RPMI8226 (cell line): ENCODE data around the gene RBM19.
"Not testable (repeated sequence)": the region's sequence is repeated elsewhere in the genome, so short reads cannot be mapped to it uniquely, and the experiment has no call there.

Experiments
- DNase-seq: peaks from one replicate; pipeline ENCODE4 v3.0.0-alpha.2; 2015

The RBM19 gene

DNA sequence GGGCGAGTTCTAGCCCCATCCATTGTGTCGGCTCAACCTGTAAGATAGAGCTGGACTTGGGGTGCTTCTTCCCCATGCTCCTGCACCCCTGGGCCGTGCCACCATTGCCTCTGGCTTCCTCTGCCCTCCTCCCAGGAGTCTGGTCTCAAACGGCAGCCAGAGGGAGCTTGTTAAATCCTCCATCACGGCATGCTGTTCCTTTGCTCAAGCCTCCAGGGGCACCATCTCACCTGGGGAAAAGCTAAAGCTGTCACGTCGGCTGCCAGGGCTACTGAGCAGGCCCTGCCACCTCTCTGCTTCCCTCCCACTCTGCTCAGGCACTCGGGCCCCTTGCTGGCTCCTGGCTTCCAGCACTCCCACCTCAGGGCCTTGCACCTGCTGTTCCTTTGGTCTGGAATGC, 140.4 kb downstream of the RBM19 start:
- DNase-seq, result no peak

DNA sequence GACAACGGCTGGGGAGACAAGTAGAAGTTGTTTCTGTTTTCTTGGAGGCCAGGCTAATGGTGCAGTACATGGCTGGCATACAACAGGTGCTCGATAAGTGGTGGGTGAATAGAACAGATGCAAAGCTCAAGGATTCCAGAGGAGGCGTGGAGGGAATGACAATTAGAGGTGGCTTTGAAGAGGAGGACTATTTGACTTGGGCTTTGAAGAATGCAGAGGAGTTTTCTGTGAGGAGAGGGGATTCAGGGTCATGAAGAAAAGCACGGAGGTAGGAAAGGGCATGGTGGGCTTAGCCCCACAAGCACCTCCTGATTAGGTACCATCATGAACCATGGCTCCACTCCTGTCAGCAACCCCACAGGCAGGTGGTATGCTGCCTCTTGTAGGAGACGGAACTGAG, 142.3 kb downstream of the RBM19 start:
- no peak for DNase-seq

DNA sequence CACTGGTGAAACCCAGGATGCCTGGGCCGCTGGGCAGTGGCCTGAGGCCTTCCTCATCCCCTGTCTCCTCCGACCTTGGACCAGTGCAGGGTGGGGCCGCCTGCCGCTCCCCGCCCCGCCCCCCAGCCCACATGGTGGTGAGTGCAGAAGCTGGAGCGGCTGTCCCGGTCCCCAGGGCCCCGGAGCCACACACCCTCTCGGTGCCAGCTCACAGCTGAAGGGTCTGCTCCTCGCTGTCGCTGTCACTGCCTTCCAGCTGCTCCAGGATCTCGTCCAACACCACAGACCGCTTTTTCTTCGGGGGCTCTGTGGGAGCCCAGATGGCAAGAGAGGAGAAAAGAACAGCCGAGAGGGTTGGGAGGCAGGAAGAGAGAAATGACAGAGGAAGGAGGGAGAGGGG, 143.1 kb downstream of the RBM19 start:
- no peak for DNase-seq

DNA sequence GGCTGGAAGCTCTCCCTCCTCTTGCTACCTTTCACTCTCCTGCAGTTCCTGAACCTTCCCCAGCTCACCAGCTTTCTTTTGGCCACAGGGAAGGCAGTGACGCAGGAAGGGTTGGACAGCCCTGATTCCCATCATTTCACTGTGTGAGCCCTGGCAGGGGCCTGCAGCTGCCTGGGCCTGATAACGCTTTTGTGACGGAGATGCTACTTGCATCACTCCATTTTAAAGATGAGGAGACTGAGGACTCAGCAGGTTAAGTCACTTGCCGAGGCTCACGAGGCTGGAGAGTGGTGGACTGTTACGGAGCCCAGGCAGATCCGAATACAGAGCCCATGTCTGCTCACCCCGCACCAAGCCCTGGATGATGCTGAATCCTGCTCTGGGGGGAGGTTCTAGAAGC, 145.3 kb downstream of the RBM19 start:
- no peak for DNase-seq

- no peak for DNase-seq
Measured at GRCh38 chr12:113820309-113820708, 145.8 kb downstream of the RBM19 start.

DNA sequence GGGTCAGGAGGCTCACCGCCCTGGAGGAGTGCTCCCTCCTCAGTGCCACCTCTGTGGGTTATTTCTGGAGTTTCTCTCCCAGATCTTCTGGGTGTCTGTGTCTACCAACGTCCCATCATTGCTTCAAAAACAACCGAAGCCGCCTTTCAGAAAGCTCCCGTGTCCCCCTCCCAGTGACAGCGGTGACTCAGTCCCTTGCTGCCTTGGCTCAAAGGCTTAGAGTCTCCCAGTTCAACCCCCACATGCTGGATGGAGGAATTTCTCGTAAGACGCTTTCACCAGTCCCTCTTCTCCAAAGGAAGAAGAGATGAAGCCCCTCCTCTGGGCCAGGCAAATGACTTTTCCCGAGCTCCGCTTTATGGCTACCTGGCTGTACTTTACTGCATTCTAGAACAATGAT, 146.6 kb downstream of the RBM19 start:
- no peak for DNase-seq

GRCh38 chr12:113818833-113819232, 147.3 kb downstream of the RBM19 start:
- no peak for DNase-seq

GRCh38 chr12:113818283-113818682, 147.8 kb downstream of the RBM19 start:
- no peak for DNase-seq

DNA sequence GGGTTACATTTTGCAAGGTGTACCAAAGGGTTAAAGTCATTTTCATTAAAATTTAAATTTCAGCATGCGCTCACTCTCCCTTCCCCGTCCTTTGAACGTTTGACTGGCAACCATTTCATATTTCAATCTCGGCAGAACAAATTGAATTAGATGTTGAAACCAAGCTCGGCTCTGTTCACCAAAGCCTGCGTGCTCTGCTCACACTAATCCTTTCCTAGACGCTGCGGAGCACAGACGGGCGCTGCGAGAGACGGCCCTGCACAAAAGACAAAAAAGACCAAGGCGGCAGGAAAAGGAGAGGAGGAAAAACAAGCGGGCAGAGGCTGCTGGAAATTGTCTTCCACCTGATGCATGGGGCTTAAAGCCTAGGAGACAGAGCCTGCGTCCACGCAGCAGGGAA, 149.3 kb downstream of the RBM19 start:
- DNase-seq, result no peak

DNA sequence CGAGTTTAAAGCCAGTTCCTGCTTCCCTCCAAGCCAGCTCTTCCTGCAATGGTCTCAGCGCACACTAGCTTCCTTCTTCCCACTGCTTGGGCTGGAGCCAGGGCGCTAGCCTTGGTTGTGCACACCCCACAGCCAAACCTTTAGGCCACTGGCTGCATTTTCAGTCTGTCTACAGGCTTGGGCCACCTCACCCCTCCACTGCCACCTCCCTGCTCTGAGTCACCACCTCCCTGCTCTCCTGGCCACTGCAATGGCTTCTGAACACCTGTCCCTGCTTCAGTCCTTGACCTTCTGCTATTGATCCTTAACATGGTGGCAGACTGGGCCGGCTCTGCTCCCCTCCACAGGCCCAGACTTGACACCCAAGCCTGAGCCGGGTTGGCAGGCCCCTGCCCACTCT, 151.1 kb downstream of the RBM19 start:
- DNase-seq, result no peak

DNA sequence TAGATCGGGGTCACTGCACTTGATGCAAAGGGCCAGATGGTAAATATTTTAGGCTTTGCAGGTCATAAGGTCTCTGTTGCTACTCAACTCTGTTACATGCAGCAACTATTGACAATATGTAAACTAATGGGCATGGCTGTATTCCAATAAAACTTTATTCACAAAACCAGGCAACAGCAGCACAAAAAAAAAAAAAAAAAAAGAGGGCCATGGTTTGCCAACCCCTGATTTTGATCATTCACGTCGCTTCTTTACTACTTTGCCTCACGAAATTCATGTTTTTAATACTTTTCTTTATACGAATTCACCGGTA, 152.9 kb downstream of the RBM19 start:
- no peak for DNase-seq

- DNase-seq, result no peak
Measured at GRCh38 chr12:113812411-113813228, 153.5 kb downstream of the RBM19 start.

- not testable (repeated sequence) for DNase-seq
Measured at GRCh38 chr12:113809462-113810220, 156.5 kb downstream of the RBM19 start.

- DNase-seq, result no peak
Measured at GRCh38 chr12:113808095-113808951, 157.8 kb downstream of the RBM19 start.

DNA sequence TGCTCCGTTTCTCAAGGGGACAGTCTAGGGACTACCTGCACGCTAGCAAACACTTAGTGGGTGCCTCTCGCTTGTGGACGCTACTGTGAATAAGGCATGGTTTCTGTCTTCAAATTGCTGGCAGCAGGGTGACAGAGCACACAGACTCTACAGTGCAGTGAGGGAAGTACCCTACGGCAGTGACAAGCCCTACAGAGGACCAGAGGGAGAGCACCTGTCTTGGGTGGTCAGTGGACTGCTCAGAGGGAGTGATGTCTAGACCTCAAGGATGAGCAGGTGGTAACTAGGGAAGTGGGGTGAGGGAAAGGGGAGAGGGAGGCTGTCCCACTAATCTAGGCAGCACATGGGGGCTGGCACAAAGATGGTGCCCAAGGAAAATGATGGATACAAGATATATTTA, 160.5 kb downstream of the RBM19 start:
- no peak for DNase-seq

DNA sequence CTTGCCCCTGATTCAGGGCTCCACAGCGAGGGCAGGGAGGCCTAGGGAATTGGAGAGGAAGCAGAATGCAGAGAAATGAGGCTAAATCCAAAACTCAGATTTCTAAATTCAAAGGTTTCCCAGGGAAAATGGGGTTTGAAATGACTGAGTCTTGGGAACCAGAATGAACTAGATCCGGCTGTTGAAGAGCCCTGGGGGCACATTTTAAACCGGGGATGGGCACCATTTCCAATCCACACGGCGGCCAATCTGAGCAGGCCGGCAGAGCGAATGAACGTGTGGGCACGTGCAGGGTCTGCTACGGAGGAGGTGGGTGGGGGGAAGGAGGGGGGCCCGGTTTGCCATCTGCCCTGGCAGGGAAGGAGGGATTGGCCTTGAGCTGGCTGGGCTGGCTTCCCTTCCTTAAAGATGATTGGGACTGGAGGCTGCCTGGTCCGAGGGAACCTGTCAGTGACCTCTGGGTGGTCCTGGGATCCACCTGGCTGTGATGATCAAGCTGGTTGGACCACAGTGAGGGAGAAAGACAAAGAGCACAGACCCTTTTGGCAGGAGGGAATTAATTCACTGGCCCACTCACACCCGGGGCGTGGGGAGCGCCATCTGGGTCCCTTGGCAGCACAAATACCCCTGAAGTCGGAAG, 161.0 kb downstream of the RBM19 start:
- DNase-seq, result no peak

DNA sequence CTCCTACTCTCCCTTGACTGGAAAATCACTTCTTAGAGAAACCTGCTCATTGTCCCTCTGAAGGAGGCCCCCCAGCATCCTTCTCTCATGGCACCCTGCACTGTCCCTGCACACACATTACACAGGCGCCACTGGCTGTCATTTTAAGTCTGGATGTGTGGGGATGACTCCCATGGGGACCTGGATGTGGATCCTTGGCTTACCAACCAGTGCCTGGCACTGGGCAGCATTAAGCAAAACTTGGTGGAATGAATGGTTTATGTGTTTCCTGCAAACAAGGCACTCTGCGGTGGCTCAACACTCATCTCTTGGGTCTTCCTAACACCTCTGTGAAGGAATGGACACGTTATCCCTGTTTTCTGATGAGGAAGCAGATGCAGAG, 162.4 kb downstream of the RBM19 start:
- no peak for DNase-seq

- no peak for DNase-seq
Measured at GRCh38 chr12:113802966-113803758, 163.0 kb downstream of the RBM19 start.

GRCh38 chr12:113802000-113802749, 163.9 kb downstream of the RBM19 start:
- DNase-seq, result no peak

DNA sequence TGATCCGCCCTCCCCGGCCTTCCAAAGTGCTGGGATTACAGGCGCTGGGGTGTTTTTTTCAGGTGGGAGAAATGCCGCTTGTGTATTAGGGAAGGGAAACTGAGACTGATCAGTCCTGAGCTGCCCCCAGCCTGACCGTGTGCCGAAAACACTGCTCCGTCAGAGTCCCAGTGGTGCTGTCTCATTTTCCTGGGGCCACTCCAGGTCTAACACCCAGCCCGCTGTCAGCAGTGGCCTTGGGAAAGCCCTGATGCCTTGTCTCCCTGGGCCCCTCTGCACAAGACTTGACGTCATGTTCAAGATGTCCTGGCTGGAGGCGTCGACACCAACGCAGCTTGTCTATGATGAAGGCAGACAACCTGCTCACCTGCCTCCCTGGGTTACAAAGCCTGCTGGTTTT, 165.9 kb downstream of the RBM19 start:
- DNase-seq, result no peak

- no peak for DNase-seq
Measured at GRCh38 chr12:113798552-113798951, 167.6 kb downstream of the RBM19 start.

- no peak for DNase-seq
Measured at GRCh38 chr12:113797535-113797868, 168.6 kb downstream of the RBM19 start.
